ENCODE results near the gene CHST9.

DNA sequence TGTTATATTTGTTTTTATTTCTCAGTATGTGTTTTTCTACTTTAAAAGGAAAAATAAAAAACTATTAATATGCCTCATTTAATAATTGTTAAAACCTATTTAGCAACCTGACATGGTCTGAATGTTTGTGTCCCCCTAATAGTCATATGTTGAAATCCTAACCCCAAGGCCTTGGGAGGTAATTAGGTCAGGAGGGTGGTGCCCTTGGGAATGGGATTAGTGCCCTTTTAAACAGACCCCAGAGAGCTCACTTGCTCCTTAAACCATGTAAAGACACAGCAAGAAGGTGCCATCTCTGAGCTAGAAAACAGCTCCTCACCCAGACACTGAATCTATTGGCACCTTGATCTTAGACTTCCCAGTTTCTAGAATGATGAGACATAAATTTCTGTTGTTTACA, 71.8 kb downstream of the CHST9 start:
- TF ChIP-seq E2F4 (IDR thresholded peaks at IDR 0.05; ENCODE audit: low read depth, low read length) (no peak), HCFC1 (IDR thresholded peaks at IDR 0.05; ENCODE audit: low read length) (no peak), CBFB (IDR thresholded peaks at IDR 0.05; ENCODE audit: low read depth) (no peak), CBX3 (IDR thresholded peaks at IDR 0.05; ENCODE audit: borderline replicate concordance, low read depth) (no peak), SMARCA5 (IDR thresholded peaks at IDR 0.05) (no peak), CTCF (IDR thresholded peaks at IDR 0.05 in 2 of 3, conservative IDR thresholded peaks at IDR 0.05 in 1 of 3; ENCODE audit: control insufficient read depth in 2 of 3, extremely low read depth in 1 of 3, insufficient read depth in 1 of 3, low read depth in 3 of 3, low read length in 3 of 3) (no peak), PML (IDR thresholded peaks at IDR 0.05; ENCODE audit: low read length) (no peak), CHD4 (IDR thresholded peaks at IDR 0.05) (no peak), POLR2AphosphoS5 (IDR thresholded peaks at IDR 0.05; ENCODE audit: low read length) (no peak), EZH2 (IDR thresholded peaks at IDR 0.05; ENCODE audit: borderline replicate concordance, control insufficient read depth, low read depth, low read length) (no peak), FOXK2 (IDR thresholded peaks at IDR 0.05) (no peak)
- TF ChIP-seq, protein P1, sequence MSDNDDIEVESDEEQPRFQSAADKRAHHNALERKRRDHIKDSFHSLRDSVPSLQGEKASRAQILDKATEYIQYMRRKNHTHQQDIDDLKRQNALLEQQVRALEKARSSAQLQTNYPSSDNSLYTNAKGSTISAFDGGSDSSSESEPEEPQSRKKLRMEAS (IDR thresholded peaks at IDR 0.05; ENCODE audit: low read depth, low read length), result no peak
- TF ChIP-seq, protein P2, sequence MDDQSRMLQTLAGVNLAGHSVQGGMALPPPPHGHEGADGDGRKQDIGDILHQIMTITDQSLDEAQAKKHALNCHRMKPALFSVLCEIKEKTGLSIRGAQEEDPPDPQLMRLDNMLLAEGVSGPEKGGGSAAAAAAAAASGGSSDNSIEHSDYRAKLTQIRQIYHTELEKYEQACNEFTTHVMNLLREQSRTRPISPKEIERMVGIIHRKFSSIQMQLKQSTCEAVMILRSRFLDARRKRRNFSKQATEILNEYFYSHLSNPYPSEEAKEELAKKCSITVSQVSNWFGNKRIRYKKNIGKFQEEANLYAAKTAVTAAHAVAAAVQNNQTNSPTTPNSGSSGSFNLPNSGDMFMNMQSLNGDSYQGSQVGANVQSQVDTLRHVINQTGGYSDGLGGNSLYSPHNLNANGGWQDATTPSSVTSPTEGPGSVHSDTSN (IDR thresholded peaks at IDR 0.05; ENCODE audit: insufficient replicate concordance, low read depth, low read length), result no peak
- TF ChIP-seq, protein P3, sequence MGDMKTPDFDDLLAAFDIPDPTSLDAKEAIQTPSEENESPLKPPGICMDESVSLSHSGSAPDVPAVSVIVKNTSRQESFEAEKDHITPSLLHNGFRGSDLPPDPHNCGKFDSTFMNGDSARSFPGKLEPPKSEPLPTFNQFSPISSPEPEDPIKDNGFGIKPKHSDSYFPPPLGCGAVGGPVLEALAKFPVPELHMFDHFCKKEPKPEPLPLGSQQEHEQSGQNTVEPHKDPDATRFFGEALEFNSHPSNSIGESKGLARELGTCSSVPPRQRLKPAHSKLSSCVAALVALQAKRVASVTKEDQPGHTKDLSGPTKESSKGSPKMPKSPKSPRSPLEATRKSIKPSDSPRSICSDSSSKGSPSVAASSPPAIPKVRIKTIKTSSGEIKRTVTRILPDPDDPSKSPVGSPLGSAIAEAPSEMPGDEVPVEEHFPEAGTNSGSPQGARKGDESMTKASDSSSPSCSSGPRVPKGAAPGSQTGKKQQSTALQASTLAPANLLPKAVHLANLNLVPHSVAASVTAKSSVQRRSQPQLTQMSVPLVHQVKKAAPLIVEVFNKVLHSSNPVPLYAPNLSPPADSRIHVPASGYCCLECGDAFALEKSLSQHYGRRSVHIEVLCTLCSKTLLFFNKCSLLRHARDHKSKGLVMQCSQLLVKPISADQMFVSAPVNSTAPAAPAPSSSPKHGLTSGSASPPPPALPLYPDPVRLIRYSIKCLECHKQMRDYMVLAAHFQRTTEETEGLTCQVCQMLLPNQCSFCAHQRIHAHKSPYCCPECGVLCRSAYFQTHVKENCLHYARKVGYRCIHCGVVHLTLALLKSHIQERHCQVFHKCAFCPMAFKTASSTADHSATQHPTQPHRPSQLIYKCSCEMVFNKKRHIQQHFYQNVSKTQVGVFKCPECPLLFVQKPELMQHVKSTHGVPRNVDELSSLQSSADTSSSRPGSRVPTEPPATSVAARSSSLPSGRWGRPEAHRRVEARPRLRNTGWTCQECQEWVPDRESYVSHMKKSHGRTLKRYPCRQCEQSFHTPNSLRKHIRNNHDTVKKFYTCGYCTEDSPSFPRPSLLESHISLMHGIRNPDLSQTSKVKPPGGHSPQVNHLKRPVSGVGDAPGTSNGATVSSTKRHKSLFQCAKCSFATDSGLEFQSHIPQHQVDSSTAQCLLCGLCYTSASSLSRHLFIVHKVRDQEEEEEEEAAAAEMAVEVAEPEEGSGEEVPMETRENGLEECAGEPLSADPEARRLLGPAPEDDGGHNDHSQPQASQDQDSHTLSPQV (IDR thresholded peaks at IDR 0.05), result no peak

All from GM12878 (cell line).